Parathyroid adenoma (tissue), 2 donors: ENCODE data around the gene FKBP2.

ENCODE experiments used
- H2AFZ ChIP-seq: fragments of 300-600 bp; sonication (generic); one replicate; pipeline ENCODE4 v1.7.0; 2017; ENCODE audit warnings: antibody characterized with exemption, mild to moderate bottlenecking
- H3K27ac ChIP-seq: fragments of 300-600 bp; sonication (generic); one replicate; pipeline ENCODE4 v1.7.0; 2017
- H3K27me3 ChIP-seq: fragments of 300-600 bp; sonication (generic); one replicate; pipeline ENCODE4 v1.7.0; 2017; ENCODE audit warnings: low read length; ENCODE audit not compliant: control insufficient read depth, insufficient read depth
- H3K36me3 ChIP-seq: fragments of 300-600 bp; sonication (generic); one replicate; pipeline ENCODE4 v1.7.0; 2017; ENCODE audit warnings: low read length; ENCODE audit not compliant: control insufficient read depth, insufficient read depth
- H3K4me1 ChIP-seq: fragments of 300-600 bp; sonication (generic); one replicate; pipeline ENCODE4 v1.7.0; 2017; ENCODE audit warnings: control low read depth
- H3K4me2 ChIP-seq: fragments of 300-600 bp; sonication (generic); one replicate; pipeline ENCODE4 v1.7.0; 2017; ENCODE audit warnings: low read length
- H3K4me3 ChIP-seq: fragments of 300-600 bp; sonication (generic); one replicate; pipeline ENCODE4 v1.7.0; 2017; ENCODE audit warnings: low read depth, low read length
- H3K79me2 ChIP-seq: fragments of 300-600 bp; sonication (generic); one replicate; pipeline ENCODE4 v1.7.0; 2017; ENCODE audit warnings: control low read depth
- H3K9ac ChIP-seq: fragments of 300-600 bp; sonication (generic); one replicate; pipeline ENCODE4 v1.7.0; 2017; ENCODE audit warnings: mild to moderate bottlenecking
- H3K9me3 ChIP-seq: fragments of 300-600 bp; sonication (generic); one replicate; pipeline ENCODE4 v1.7.0; 2017; ENCODE audit warnings: low read length; ENCODE audit not compliant: control insufficient read depth
- CTCF ChIP-seq: fragments of 300-600 bp; sonication (generic); IDR thresholded peaks from one replicate; pipeline ENCODE4 v1.7.0; 2017; ENCODE audit warnings: antibody characterized with exemption, mild to moderate bottlenecking
- donor health status: primary hyperparathyroidism.

Gene FKBP2

GRCh38 chr11:64288353-64288750 lies 47.5 kb downstream of the FKBP2 start:
- no peak overlapping the region for H3K4me3 ChIP-seq
- peaks cover 6% of the 10 kb centered on the region for H3K4me1 ChIP-seq
- H3K9ac ChIP-seq: no peak overlapping the region
- no peak for TF ChIP-seq CTCF
- no peak overlapping the region for H3K27ac ChIP-seq
- H3K9me3 ChIP-seq: no peaks in the 10 kb centered on the region
- H3K36me3 ChIP-seq: no peaks in the 10 kb centered on the region
- no peaks in the 10 kb centered on the region for H3K27me3 ChIP-seq
- peaks cover 10% of the 10 kb centered on the region for H3K79me2 ChIP-seq
- H2AFZ ChIP-seq: no peak overlapping the region
- no peak overlapping the region for H3K4me2 ChIP-seq

- no peaks in the 10 kb centered on the region for H3K36me3 ChIP-seq
- no peaks in the 10 kb centered on the region for H3K27me3 ChIP-seq
- H3K27ac ChIP-seq: no peak overlapping the region
- no peak for TF ChIP-seq CTCF
- no peak overlapping the region for H2AFZ ChIP-seq
- H3K79me2 ChIP-seq: peaks cover 4% of the 10 kb centered on the region
- H3K9me3 ChIP-seq: no peaks in the 10 kb centered on the region
- H3K9ac ChIP-seq: no peak overlapping the region
- no peak overlapping the region for H3K4me3 ChIP-seq
- no peak overlapping the region for H3K4me2 ChIP-seq
- H3K4me1 ChIP-seq: peaks cover 2% of the 10 kb centered on the region
Measured at GRCh38 chr11:64289002-64289564, 48.2 kb downstream of the FKBP2 start.

- TF ChIP-seq CTCF: no peak
- Histone ChIP-seq H3K9ac (no peak overlapping the region), H3K4me2 (no peak overlapping the region), H3K36me3 (no peaks in the 10 kb centered on the region), H3K27ac (no peak overlapping the region), H3K4me1 (peaks cover 2% of the 10 kb centered on the region), H2AFZ (no peak overlapping the region), H3K4me3 (no peak overlapping the region), H3K79me2 (no peaks in the 10 kb centered on the region), H3K27me3 (no peaks in the 10 kb centered on the region), H3K9me3 (no peaks in the 10 kb centered on the region)
Measured at GRCh38 chr11:64290352-64291261, 49.7 kb downstream of the FKBP2 start.

GRCh38 chr11:64291262-64291751 lies 50.4 kb downstream of the FKBP2 start, which contains the start of gene KCNK4:
TSS of gene KCNK4 (plus strand) at chr11:64291302. CDS start at chr11:64293019, 1,717 bp downstream.
- no peak within 1 kb of the TSS for H3K27ac ChIP-seq
- TF ChIP-seq CTCF: no peak
- no peak within 1 kb of the TSS for H2AFZ ChIP-seq
- H3K4me2 ChIP-seq: no peak within 1 kb of the TSS
- H3K27me3 ChIP-seq: no peaks in the 10 kb centered on the region
- H3K36me3 ChIP-seq: no peaks in the 10 kb centered on the region
- H3K79me2 ChIP-seq: no peaks in the 10 kb centered on the region
- no peak within 1 kb of the TSS for H3K4me3 ChIP-seq
- no peak within 1 kb of the TSS for H3K9ac ChIP-seq
- no peaks in the 10 kb centered on the region for H3K9me3 ChIP-seq
- peaks cover 2% of the 10 kb centered on the region for H3K4me1 ChIP-seq
